GM21737 (cell line): ENCODE results near the gene CD200R1L.

ENCODE experiments used
- ATAC-seq: cut with Tn5 transposase; IDR thresholded peaks from one replicate; pipeline ENCODE4 v1.9.1; 2021; ENCODE audit warnings: mild to moderate bottlenecking, moderate library complexity; ENCODE audit not compliant: unreplicated experiment

Gene CD200R1L

DNA sequence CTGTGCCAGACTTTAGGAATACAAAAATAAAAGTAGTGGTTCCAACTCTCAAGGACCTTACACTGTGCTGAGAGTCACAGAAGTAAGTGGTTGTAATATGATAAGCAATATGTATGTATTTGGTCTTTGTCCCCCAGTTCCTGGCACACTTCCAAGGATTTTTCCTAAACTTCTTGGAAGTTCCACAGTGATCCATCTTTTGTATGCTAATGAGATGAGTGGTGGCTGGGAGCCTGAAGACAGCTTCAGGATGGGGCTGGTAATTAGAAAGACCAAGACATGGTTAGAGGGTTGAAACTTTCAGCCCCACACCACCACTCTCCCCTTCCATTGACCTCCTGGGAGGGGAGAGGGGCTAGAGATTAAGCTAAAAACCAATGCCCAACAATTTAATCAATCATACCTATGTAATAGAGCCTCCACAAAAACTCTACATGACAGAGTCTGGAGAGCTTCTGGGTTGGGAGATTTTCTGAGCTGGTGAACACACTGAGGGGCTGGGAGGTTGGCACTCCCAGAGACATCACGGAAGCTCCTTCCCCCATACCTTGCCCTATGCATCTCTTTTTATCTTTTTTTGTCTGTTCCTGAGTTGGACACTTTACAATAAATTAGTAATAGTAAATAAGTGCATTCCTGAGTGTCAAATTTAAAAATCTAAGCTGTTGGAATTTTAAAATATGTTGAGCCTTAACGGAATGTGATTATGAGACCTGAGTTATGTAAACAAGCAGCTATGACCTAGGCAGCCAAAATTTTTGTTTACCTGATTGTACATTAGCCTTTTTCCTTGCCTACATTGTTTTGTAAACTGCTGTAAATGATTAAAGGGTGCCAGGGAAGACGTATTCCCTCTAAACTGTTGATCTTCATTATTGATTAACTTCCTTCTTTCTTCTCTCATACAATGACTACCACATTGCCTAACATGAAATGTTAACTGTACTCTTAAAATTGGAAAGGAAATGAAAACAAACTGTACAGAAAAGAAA lies 24.3 kb downstream of the CD200R1L start:
- ATAC-seq = no peak

DNA sequence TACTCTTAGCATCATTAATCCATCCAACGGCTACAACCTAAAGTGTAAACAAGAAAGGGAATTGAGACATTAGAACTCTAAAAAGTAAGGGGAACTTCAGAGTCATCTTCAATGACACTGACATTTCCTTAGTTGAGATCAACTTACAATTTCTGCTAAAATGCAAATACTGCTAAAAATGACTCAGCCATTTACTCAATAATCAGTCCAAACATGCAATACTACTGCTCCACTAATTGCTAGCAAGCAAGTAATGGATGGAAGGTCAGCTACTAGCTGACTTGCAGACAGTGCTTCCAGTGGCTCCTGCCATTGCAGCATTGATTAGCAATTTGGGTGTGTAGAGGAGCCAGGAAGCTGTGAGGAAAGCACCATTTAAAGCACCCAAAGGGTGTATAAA lies 28.4 kb downstream of the CD200R1L start:
- ATAC-seq = no peak

DNA sequence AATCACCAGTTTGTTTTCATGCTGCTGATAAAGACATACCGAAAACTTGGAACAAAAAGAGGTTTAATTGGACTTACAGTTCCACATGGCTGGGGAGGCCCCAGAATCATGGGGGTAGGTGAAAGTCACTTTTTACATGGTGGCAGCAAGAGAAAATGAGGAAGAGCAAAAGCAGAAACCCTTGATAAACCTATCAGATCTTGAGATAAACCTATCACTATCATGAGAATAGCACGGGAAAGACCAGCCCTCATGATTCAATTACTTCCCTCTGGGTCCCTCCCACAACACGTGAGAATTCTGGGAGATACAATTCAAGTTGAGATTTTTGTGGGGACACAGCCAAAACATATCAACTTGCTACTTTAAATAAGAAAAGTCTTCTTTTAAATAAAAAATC lies 28.9 kb downstream of the CD200R1L start:
- no peak for ATAC-seq

GRCh38 chr3:112817271-112817670 lies 29.4 kb downstream of the CD200R1L start:
- no peak for ATAC-seq

GRCh38 chr3:112815981-112816380 lies 30.7 kb downstream of the CD200R1L start:
- no peak for ATAC-seq

DNA sequence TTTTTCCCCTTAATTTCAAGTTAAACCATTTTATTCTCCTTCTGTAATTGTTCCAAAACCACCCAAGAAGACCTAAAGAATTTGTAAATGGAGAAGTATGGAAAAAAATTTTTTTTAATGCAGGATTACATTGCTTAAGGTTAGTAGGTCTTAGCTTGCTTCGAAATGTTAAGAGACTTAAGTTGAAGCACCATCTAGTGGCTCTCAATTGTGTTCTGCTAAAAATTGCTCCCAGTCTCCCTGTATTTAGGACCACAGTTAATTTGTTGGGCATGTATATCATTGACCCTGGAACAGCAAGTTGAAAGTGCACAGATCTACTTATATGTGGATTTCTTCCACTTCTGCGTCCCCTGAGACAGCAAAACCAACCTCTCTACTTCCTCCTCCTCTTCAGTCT lies 32.4 kb downstream of the CD200R1L start:
- ATAC-seq = no peak

- ATAC-seq = peak; percentile 68
These were observed 32.9 kb downstream of the CD200R1L start for GRCh38 chr3:112813723-112814171.

- no peak for ATAC-seq
These were observed 33.6 kb downstream of the CD200R1L start for GRCh38 chr3:112813016-112813415.

GRCh38 chr3:112811917-112812660 lies 34.6 kb downstream of the CD200R1L start:
- ATAC-seq = no peak

- no peak for ATAC-seq
These were observed 35.4 kb downstream of the CD200R1L start for GRCh38 chr3:112811131-112811884.

DNA sequence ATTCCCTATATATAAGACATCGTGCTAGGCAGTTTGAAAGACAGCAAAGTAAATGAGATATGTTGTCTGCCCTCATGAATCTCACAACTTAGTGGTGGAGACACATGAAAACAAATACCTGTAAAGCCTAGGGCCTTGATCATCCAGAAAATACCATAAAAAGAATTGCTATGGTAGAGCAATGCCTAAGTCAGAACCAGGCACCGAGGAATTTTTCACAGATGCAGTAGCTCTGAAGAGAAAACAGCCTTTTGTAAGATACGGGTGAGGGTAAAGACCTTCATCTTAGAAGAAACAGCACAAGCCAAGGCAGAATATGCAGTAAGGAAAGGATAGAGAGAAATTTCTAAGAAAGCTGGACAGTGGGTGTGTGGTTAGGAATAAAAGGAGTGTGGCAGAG lies 36.1 kb downstream of the CD200R1L start:
- no peak for ATAC-seq

DNA sequence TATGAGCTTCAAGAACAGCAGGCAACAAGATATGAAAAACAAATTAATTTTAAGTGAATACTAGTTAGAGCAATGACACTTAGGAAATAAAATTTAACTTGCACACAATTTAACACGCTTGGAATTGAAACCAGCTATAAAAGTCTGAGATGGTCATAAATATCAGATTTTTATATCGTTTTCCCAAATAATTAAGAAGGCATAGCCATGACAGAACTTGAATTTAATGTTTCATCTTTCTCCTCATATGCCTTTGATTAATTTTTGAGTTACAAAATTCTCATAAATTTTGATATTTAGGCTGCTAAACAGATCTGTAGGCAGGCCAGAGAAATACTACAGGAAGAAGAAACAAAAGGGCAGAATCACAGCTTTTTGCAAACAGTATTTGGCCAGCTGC lies 38.5 kb downstream of the CD200R1L start:
- ATAC-seq = no peak

GRCh38 chr3:112807685-112808084 lies 39.0 kb downstream of the CD200R1L start:
- no peak for ATAC-seq

- ATAC-seq = no peak
These were observed 39.8 kb downstream of the CD200R1L start for GRCh38 chr3:112806903-112807302.

DNA sequence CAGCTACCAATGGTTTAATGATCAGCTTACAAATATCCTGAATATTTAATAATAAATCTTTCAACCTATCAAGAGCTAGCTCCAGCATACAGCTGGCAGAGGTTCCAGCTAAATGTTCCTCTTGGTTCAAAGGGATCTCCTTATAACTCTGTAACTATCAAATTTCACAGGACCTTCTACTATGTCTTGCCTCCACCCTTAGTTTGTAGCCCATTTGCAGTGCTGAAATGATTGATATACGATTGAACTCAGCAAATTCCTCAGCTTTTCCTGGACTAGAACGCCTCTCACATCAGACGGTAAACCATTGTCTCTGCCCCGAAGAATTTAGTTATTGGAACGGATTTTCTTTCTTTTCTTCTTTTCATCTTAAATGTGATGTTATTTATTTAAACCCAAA lies 41.5 kb downstream of the CD200R1L start:
- ATAC-seq = no peak

DNA sequence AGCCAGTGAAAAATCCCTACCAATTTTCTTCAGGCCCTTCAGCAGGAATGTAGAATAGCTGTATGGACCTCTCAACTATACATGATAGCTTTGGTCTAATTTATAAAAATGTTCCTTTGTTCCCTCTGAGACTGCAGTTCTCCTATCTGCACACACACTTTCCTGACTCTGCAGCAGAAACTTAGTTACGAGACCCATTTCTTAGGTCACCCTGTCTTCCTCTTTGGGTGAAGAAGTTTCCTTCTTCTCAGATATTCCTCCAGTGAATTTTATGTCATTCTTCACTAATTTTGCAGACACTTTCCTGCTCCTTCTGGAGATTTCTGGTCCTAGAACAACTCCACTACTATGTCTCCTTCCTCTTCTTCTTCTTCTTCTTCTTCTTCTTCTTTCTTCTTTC lies 42.6 kb downstream of the CD200R1L start:
- ATAC-seq = no peak

DNA sequence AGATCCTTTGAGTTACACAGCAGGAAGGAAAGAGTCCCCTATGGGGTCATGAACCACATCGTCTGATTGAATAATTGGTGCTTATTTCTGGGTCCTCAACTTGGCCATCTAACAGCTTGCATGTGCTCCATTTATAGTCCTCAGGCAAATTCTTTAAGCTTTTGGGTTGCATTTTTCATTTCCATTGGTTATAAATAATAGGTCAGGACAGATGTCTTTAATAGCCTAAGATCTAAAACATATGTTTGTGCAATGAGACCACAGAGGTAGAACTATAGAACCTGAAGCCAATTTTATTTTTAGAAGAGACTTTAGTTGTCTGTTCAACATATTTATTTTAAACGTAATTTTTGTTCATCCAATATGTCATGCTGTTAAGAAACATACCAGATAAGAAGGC lies 43.2 kb downstream of the CD200R1L start:
- no peak for ATAC-seq

GRCh38 chr3:112802338-112802737 lies 44.3 kb downstream of the CD200R1L start:
- ATAC-seq = no peak

DNA sequence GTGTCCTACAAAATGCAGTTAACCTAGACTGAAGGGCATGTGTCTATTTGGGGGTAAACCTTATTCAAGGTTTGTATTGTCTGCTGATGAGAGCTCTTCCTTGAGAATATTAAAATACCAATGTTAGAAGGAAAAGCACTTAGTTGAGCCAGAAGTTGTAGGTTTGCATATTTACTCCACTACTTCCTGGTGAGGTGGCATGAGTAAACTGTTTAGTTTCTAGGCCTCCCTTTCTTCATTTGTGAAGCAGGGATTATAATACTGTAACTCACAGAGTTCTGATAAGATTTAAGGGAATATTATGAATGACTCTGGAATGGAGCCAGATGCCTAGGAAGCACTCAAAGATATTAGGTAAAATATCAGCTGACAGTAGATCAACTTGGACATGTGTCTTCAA lies 46.7 kb downstream of the CD200R1L start:
- no peak for ATAC-seq

- no peak for ATAC-seq
These were observed 52.0 kb downstream of the CD200R1L start for GRCh38 chr3:112794622-112795172.
